Progenitor cell of endocrine pancreas (in vitro differentiated cells): ENCODE results near the gene SIRPB2. TPM values are rescaled to one million over a fixed set of nuclear protein-coding genes. Genes with fewer than 3 reads are reported as not detected.
"Not testable (repeated sequence)": the region's sequence is repeated elsewhere in the genome, so short reads cannot be mapped to it uniquely, and the experiment has no call there.

Source experiments
- DNase-seq: peaks from one replicate; pipeline ENCODE4 v3.0.0; 2021; ENCODE audit warnings: low spot score; ENCODE audit not compliant: unreplicated experiment
- H3K27ac Mint-ChIP-seq: 2 replicates; pipeline ENCODE4 v1.8.0; 2021; ENCODE audit warnings: mild to moderate bottlenecking, moderate library complexity, mixed read lengths
- H3K27me3 Mint-ChIP-seq: 2 replicates; pipeline ENCODE4 v1.8.0; 2021; ENCODE audit warnings: mixed read lengths
- H3K36me3 Mint-ChIP-seq: 2 replicates; pipeline ENCODE4 v1.8.0; 2022; ENCODE audit warnings: mixed read lengths; ENCODE audit not compliant: insufficient read depth
- H3K4me1 Mint-ChIP-seq: 2 replicates; pipeline ENCODE4 v1.8.0; 2021; ENCODE audit warnings: low read depth, mixed read lengths
- H3K4me3 Mint-ChIP-seq: 2 replicates; pipeline ENCODE4 v1.8.0; 2021; ENCODE audit warnings: low read depth, mild to moderate bottlenecking, moderate library complexity, mixed read lengths
- H3K9me3 Mint-ChIP-seq: 2 replicates; pipeline ENCODE4 v1.8.0; 2021; ENCODE audit warnings: low read depth, mixed read lengths
- total RNA-seq: library from RNA; stranded (reverse); gene quantifications from 2 replicates; pipeline ENCODE4 v1.2.1, GENCODE V29; 2021
- TF ChIP-seq, protein P1 (sequence below): fragments of 200-600 bp; sonication (generic); IDR thresholded peaks from one replicate; pipeline ENCODE4 v1.5.0; 2021; ENCODE audit warnings: antibody characterized with exemption, mild to moderate bottlenecking; ENCODE audit not compliant: unreplicated experiment

The SIRPB2 gene
- total RNA-seq, 1 donor from 2014 or later: not detected

GRCh38 chr20:1503564-1504227, 12.5 kb upstream of the SIRPB2 start:
- peaks cover 4% of the 10 kb centered on the region for H3K4me1 Mint-ChIP-seq
- peaks cover 22% of the 10 kb centered on the region for H3K27me3 Mint-ChIP-seq
- peak; percentile 51 for DNase-seq
- H3K9me3 Mint-ChIP-seq: peaks cover 6% of the 10 kb centered on the region
- no peak overlapping the region for H3K27ac Mint-ChIP-seq
- no peaks in the 10 kb centered on the region for H3K36me3 Mint-ChIP-seq
- TF ChIP-seq, protein P1, sequence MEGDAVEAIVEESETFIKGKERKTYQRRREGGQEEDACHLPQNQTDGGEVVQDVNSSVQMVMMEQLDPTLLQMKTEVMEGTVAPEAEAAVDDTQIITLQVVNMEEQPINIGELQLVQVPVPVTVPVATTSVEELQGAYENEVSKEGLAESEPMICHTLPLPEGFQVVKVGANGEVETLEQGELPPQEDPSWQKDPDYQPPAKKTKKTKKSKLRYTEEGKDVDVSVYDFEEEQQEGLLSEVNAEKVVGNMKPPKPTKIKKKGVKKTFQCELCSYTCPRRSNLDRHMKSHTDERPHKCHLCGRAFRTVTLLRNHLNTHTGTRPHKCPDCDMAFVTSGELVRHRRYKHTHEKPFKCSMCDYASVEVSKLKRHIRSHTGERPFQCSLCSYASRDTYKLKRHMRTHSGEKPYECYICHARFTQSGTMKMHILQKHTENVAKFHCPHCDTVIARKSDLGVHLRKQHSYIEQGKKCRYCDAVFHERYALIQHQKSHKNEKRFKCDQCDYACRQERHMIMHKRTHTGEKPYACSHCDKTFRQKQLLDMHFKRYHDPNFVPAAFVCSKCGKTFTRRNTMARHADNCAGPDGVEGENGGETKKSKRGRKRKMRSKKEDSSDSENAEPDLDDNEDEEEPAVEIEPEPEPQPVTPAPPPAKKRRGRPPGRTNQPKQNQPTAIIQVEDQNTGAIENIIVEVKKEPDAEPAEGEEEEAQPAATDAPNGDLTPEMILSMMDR: peak; percentile 89
- no peak overlapping the region for H3K4me3 Mint-ChIP-seq

- H3K4me3 Mint-ChIP-seq: no peak overlapping the region
- peaks cover 2% of the 10 kb centered on the region for H3K36me3 Mint-ChIP-seq
- H3K4me1 Mint-ChIP-seq: peaks cover 4% of the 10 kb centered on the region
- H3K27ac Mint-ChIP-seq: peak overlapping the region; percentile 68
- H3K9me3 Mint-ChIP-seq: peaks cover 23% of the 10 kb centered on the region
- H3K27me3 Mint-ChIP-seq: peaks cover 6% of the 10 kb centered on the region
- DNase-seq: no peak
- TF ChIP-seq, protein P1: no peak
Measured at GRCh38 chr20:1500496-1500895, 9.3 kb upstream of the SIRPB2 start.

- Mint-ChIP-seq H3K27ac (peak overlapping the region; percentile 68), H3K9me3 (peaks cover 23% of the 10 kb centered on the region), H3K27me3 (peaks cover 10% of the 10 kb centered on the region), H3K4me1 (peaks cover 4% of the 10 kb centered on the region), H3K36me3 (peaks cover 2% of the 10 kb centered on the region), H3K4me3 (no peak overlapping the region)
- no peak for DNase-seq
- TF ChIP-seq, protein P1: no peak
Measured at GRCh38 chr20:1499528-1500420, 8.6 kb upstream of the SIRPB2 start.

- H3K4me3 Mint-ChIP-seq, H3K27ac Mint-ChIP-seq, H3K36me3 Mint-ChIP-seq, DNase-seq, H3K4me1 Mint-ChIP-seq: not testable (repeated sequence)
- Mint-ChIP-seq H3K9me3 (peaks cover 25% of the 10 kb centered on the region), H3K27me3 (peaks cover 16% of the 10 kb centered on the region)
Measured at GRCh38 chr20:1497371-1497770, 6.2 kb upstream of the SIRPB2 start.

GRCh38 chr20:1496930-1497329, 5.7 kb upstream of the SIRPB2 start:
- Mint-ChIP-seq H3K27ac (no peak overlapping the region), H3K4me1 (peaks cover 4% of the 10 kb centered on the region), H3K4me3 (no peak overlapping the region), H3K9me3 (peaks cover 22% of the 10 kb centered on the region), H3K36me3 (peaks cover 2% of the 10 kb centered on the region), H3K27me3 (peaks cover 16% of the 10 kb centered on the region)
- TF ChIP-seq, protein P1: no peak
- no peak for DNase-seq
